Fibroblast of lung (primary cell): ENCODE measurements around the gene FAM162A. TPM values are rescaled to one million over a fixed set of nuclear protein-coding genes. Genes with fewer than 3 reads are reported as not detected.

Experiments used
- DNase-seq, 2 donors: peaks; one replicate each; pipeline versions ENCODE4 v3.0.0 to v3.0.0-alpha.2; 2010; ENCODE audit warnings: low read depth in 2 of 2
- H2AFZ ChIP-seq: 2 replicates; pipeline ENCODE4 v1.5.1; 2012; ENCODE audit warnings: low read length, control low read depth, inconsistent platforms
- H3K27ac ChIP-seq: 2 replicates; pipeline ENCODE4 v1.5.1; 2011; ENCODE audit warnings: low read length, control low read depth; ENCODE audit not compliant: insufficient read depth
- H3K27me3 ChIP-seq: 2 replicates; pipeline ENCODE4 v1.5.1; 2011; ENCODE audit warnings: mild to moderate bottlenecking, low read length; ENCODE audit not compliant: control insufficient read depth, insufficient read depth
- H3K36me3 ChIP-seq: 2 replicates; pipeline ENCODE4 v1.5.1; 2011; ENCODE audit warnings: low read length; ENCODE audit not compliant: control insufficient read depth, insufficient read depth
- H3K4me1 ChIP-seq: 2 replicates; pipeline ENCODE4 v1.5.1; 2011; ENCODE audit warnings: low read length; ENCODE audit not compliant: control insufficient read depth, insufficient read depth; ENCODE audit errors: extremely low read depth
- H3K4me2 ChIP-seq: 2 replicates; pipeline ENCODE4 v1.5.1; 2011; ENCODE audit warnings: low read length, control low read depth; ENCODE audit not compliant: insufficient read depth; ENCODE audit errors: extremely low read depth
- H3K4me3 ChIP-seq, 4 experiments: fragments of 200-600 bp in 1 of 4; sonication (generic) in 1 of 4; replicated peaks in 1 of 4; 2 replicates each; pipeline ENCODE4 v1.5.1; 2011 to 2016; ENCODE audit warnings: low read length in 4 of 4, low read depth in 3 of 4, mild to moderate bottlenecking in 3 of 4, control low read depth in 2 of 4, inconsistent platforms in 1 of 4, mixed read lengths in 1 of 4; ENCODE audit not compliant: insufficient read depth in 1 of 4; ENCODE audit errors: control extremely low read depth in 1 of 4
- H3K79me2 ChIP-seq: 2 replicates; pipeline ENCODE4 v1.5.1; 2012; ENCODE audit warnings: mild to moderate bottlenecking, low read length, inconsistent platforms; ENCODE audit not compliant: control insufficient read depth, insufficient read depth
- H3K9ac ChIP-seq: 2 replicates; pipeline ENCODE4 v1.5.1; 2011; ENCODE audit warnings: mild to moderate bottlenecking, low read length, control low read depth; ENCODE audit not compliant: insufficient read depth
- H3K9me3 ChIP-seq: 2 replicates; pipeline ENCODE4 v1.5.1; 2012; ENCODE audit warnings: low read depth, low read length; ENCODE audit not compliant: control insufficient read depth, insufficient read depth
- H4K20me1 ChIP-seq: 2 replicates; pipeline ENCODE4 v1.5.1; 2011; ENCODE audit warnings: low read length; ENCODE audit not compliant: control insufficient read depth, insufficient read depth; ENCODE audit errors: extremely low read depth
- CTCF ChIP-seq, 2 donors: IDR thresholded peaks in 1 of 2; conservative IDR thresholded peaks in 1 of 2; 1 replicate in 1 of 2; 2 replicates in 1 of 2; pipeline ENCODE4 v1.5.1; 2011 to 2012; ENCODE audit warnings: low read length in 2 of 2, control low read depth in 1 of 2, inconsistent platforms in 1 of 2, low read depth in 1 of 2, mild to moderate bottlenecking in 1 of 2
- EZH2 ChIP-seq: IDR thresholded peaks from 2 replicates; pipeline ENCODE4 v1.5.1; 2012; ENCODE audit warnings: low read length, control low read depth, mild to moderate bottlenecking; ENCODE audit errors: missing control alignments
- polyA plus RNA-seq, 2 donors: library from polyadenylated mRNA; depleted of rRNA in 1 of 2; stranded (reverse) in 1 of 2; unstranded in 1 of 2; fragments of >200 nt; gene quantifications; 2 replicates each; pipeline ENCODE4 v1.2.1, GENCODE V29; 2011 to 2012; ENCODE audit warnings: missing spikeins in 1 of 2
- total RNA-seq: library from RNA; depleted of rRNA; stranded (reverse); fragments of >200 nt; gene quantifications from 2 replicates; pipeline ENCODE4 v1.2.1, GENCODE V29; 2014

Gene FAM162A
- total and polyA plus RNA-seq, 2 donors (not counting 1 experiment from before 2014, with no cell fraction given): 16.7 to 47.6 TPM

GRCh38 chr3:122353215-122353614 is 30.8 kb upstream of the FAM162A start:
- Histone ChIP-seq H3K27me3 (no peaks in the 10 kb centered on the region), H3K79me2 (no peaks in the 10 kb centered on the region), H3K27ac (no peak overlapping the region), H3K4me3 (no peak overlapping the region), H3K4me2 (no peak overlapping the region), H3K9ac (no peak overlapping the region), H2AFZ (no peak overlapping the region), H3K9me3 (no peaks in the 10 kb centered on the region), H4K20me1 (no peaks in the 10 kb centered on the region), H3K4me1 (no peaks in the 10 kb centered on the region), H3K36me3 (no peaks in the 10 kb centered on the region)
- no peak for DNase-seq
- TF ChIP-seq CTCF (conservative IDR thresholded peaks at IDR 0.05 in 1 of 2, IDR thresholded peaks at IDR 0.05 in 1 of 2; ENCODE audit: low read depth in 1 of 2, low read length in 2 of 2): no peak
- TF ChIP-seq EZH2: no peak

DNA sequence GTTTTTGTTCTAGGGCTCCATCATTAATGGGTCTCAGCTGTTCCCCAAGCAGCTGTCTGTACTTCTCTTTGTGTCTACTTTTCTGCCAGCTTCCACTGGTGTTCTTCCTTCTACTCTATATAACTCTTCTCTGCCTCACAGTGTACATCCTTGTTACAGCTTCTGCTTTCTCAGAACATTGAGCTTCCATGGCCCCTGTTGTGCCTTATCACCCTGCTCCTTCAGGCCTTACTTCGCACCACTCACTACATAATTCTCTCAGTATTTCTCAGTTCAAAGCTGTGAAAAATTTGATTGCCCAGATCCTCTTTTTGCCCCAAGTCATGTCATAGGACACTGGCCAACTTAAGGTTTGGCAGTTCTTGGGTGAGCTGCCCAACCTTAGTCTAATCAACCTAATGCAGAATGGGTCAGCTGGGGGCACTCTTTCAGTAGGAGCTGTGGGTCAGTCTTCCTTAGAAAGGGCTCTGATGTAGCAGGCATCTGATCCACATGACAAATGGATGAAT is 30.0 kb upstream of the FAM162A start:
- Histone ChIP-seq H3K36me3 (no peaks in the 10 kb centered on the region), H3K4me3 (no peak overlapping the region), H3K4me1 (no peaks in the 10 kb centered on the region), H3K9me3 (no peaks in the 10 kb centered on the region), H3K27me3 (no peaks in the 10 kb centered on the region), H2AFZ (no peak overlapping the region), H3K27ac (no peak overlapping the region), H3K79me2 (no peaks in the 10 kb centered on the region), H4K20me1 (no peaks in the 10 kb centered on the region), H3K9ac (no peak overlapping the region), H3K4me2 (no peak overlapping the region)
- TF ChIP-seq CTCF (conservative IDR thresholded peaks at IDR 0.05 in 1 of 2, IDR thresholded peaks at IDR 0.05 in 1 of 2; ENCODE audit: low read depth in 1 of 2, low read length in 2 of 2) (no peak), EZH2 (no peak)
- no peak for DNase-seq

DNA sequence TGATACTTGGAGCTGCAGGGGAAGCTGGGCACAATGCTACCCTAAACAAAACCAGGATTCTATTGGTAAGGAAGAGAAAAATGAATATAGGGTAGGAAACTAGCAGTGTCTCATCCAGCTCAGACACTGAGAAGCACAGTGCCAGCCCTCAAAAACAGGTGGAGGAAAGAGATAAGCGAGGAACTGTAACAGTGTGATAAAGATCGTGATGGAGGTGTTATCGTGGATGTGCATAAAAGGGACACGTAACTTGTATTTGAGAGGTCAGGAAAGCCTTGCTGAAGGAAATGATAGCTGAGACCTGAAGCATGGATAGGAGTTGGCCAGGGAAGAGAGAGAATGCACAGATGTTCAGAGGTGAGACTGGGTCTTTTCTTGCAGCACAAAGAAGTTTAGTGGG is 28.4 kb upstream of the FAM162A start:
- H2AFZ ChIP-seq: no peak overlapping the region
- TF ChIP-seq CTCF (conservative IDR thresholded peaks at IDR 0.05 in 1 of 2, IDR thresholded peaks at IDR 0.05 in 1 of 2; ENCODE audit: low read depth in 1 of 2, low read length in 2 of 2) (no peak), EZH2 (no peak)
- no peak for DNase-seq
- H3K4me1 ChIP-seq: no peaks in the 10 kb centered on the region
- H3K9me3 ChIP-seq: no peaks in the 10 kb centered on the region
- H3K4me3 ChIP-seq: no peak overlapping the region
- no peak overlapping the region for H3K27ac ChIP-seq
- no peaks in the 10 kb centered on the region for H3K36me3 ChIP-seq
- H3K79me2 ChIP-seq: no peaks in the 10 kb centered on the region
- H3K27me3 ChIP-seq: no peaks in the 10 kb centered on the region
- H3K9ac ChIP-seq: no peak overlapping the region
- H3K4me2 ChIP-seq: no peak overlapping the region
- no peaks in the 10 kb centered on the region for H4K20me1 ChIP-seq
